IPS-NIHi11 (cell line): Measurements from ENCODE around the gene KLHL34.
A peak's percentile ranks its signal among the peaks of the same experiment; 100 is the strongest.

Source experiments
- DNase-seq: peaks from one replicate; pipeline ENCODE4 v3.0.0; 2012; ENCODE audit warnings: mixed read lengths, low spot score

The KLHL34 gene

GRCh38 chrX:21658152-21658737 lies at the start of gene KLHL34:
TSS of gene KLHL34 (minus strand) at chrX:21658330. CDS start at chrX:21657788, 542 bp downstream.
- peak; percentile 32 for DNase-seq

GRCh38 chrX:21705225-21705624 lies 47.1 kb upstream of the KLHL34 start:
- no peak for DNase-seq

- DNase-seq, result no peak
Measured at GRCh38 chrX:21702725-21703124, 44.6 kb upstream of the KLHL34 start.

- DNase-seq, result no peak
Measured at GRCh38 chrX:21700967-21701366, 42.8 kb upstream of the KLHL34 start.

GRCh38 chrX:21700275-21700674 lies 42.1 kb upstream of the KLHL34 start:
- DNase-seq, result no peak

GRCh38 chrX:21699136-21699535 lies 41.0 kb upstream of the KLHL34 start:
- no peak for DNase-seq

- DNase-seq, result no peak
Measured at GRCh38 chrX:21698272-21698671, 40.1 kb upstream of the KLHL34 start.

- no peak for DNase-seq
Measured at GRCh38 chrX:21691512-21692018, 33.4 kb upstream of the KLHL34 start.

GRCh38 chrX:21683941-21684340 lies 25.8 kb upstream of the KLHL34 start:
- DNase-seq, result no peak

GRCh38 chrX:21678048-21678612 lies 20.0 kb upstream of the KLHL34 start:
- no peak for DNase-seq

- no peak for DNase-seq
Measured at GRCh38 chrX:21675931-21676330, 17.8 kb upstream of the KLHL34 start.

GRCh38 chrX:21674430-21675186 lies 16.5 kb upstream of the KLHL34 start:
- DNase-seq, result no peak

- no peak for DNase-seq
Measured at GRCh38 chrX:21666679-21667078, 8.5 kb upstream of the KLHL34 start.

GRCh38 chrX:21666252-21666651 lies 8.1 kb upstream of the KLHL34 start:
- no peak for DNase-seq

GRCh38 chrX:21662761-21663160 lies 4.6 kb upstream of the KLHL34 start:
- no peak for DNase-seq

GRCh38 chrX:21661316-21661715 lies 3.2 kb upstream of the KLHL34 start:
- no peak for DNase-seq

GRCh38 chrX:21660156-21660555 lies 2.0 kb upstream of the KLHL34 start:
- DNase-seq, result no peak

GRCh38 chrX:21659320-21659719 lies 1.2 kb upstream of the KLHL34 start:
- no peak for DNase-seq

GRCh38 chrX:21658746-21659145 lies 616 bp upstream of the KLHL34 start:
- DNase-seq, result peak; percentile 37

- peak; percentile 5 for DNase-seq
Measured at GRCh38 chrX:21657318-21658151, 595 bp downstream of the KLHL34 start.

GRCh38 chrX:21656587-21657317 lies 1.4 kb downstream of the KLHL34 start:
- DNase-seq, result no peak
